Measurements from ENCODE around the gene MYH6. TPM values are rescaled to one million over a fixed set of nuclear protein-coding genes. Genes with fewer than 3 reads are reported as not detected.

MYH6 gene
- total and polyA plus RNA-seq, 2 donors (not counting 3 experiments of a cell fraction or from before 2014, with no cell fraction given) = not detected

DNA sequence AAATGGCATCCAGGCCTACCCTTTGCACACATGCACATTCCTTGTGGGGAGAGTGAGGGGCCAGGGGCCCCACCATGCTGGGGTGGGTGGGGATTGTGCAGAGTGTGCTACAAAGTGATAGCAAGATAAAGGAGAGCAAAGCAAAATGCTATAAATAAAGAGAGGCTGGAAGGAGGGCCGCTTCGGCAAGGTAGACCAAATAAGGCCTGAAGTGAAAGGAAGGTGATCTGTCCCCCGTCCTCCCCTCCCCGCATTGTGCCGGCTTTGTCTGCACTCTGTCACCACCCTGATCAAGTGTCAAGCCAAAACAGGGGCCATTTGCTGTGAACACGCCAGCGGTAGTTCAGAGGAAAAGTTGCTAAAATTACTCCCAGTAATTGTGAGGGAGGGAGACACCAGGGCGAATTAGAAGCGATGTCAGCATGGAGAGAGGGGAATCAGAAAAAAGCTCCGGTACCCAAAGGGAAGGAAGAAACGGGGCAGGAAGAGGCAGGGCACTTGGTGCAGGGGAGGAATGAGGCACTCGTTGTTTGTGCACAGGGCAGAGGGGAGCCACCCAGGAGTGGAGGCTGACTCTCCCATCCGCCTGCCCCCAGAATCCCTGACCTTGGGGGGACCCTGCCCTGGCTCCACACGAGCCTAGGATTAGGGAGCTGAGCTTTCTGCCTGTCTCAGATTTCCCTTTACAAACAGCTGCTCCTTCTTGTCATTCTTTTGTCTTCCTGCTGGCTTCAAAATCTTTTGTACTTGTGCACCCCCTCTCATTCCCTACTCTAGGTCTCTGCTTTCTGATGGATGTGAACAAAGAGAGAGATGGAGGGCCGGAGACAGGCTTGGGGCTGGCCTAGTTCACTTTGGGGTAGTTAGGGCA, 30.3 kb upstream of the MYH6 start:
- no peaks in the 10 kb centered on the region for H3K79me2 ChIP-seq (ENCODE audit: control insufficient read depth, insufficient read depth, low read length)
- no peaks in the 10 kb centered on the region for H3K9me1 ChIP-seq (replicated peaks; ENCODE audit: control insufficient read depth, extremely low read depth, insufficient read depth, low read length)
- TF ChIP-seq POLR2AphosphoS5 (IDR thresholded peaks at IDR 0.05; ENCODE audit: insufficient read depth, low read depth, low read length) = no peak
- TF ChIP-seq JUN (IDR thresholded peaks at IDR 0.05; ENCODE audit: borderline replicate concordance, insufficient read depth, insufficient read length, low read depth) = no peak
- TF ChIP-seq, protein P1, sequence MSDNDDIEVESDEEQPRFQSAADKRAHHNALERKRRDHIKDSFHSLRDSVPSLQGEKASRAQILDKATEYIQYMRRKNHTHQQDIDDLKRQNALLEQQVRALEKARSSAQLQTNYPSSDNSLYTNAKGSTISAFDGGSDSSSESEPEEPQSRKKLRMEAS (IDR thresholded peaks at IDR 0.05; ENCODE audit: insufficient read depth, insufficient read length) = no peak
- TF ChIP-seq MYC (IDR thresholded peaks at IDR 0.05; ENCODE audit: low read depth, low read length) = no peak
- no peak for TF ChIP-seq EZH2 (IDR thresholded peaks at IDR 0.05; ENCODE audit: borderline replicate concordance, low read depth, low read length, severe bottlenecking)
- no peak for TF ChIP-seq FOS (IDR thresholded peaks at IDR 0.05; ENCODE audit: borderline replicate concordance, insufficient read depth, low read length)
- no peak for TF ChIP-seq GATA2 (IDR thresholded peaks at IDR 0.05; ENCODE audit: insufficient read depth, insufficient read length, low read depth, low read length)
- H2AFZ ChIP-seq (ENCODE audit: low read depth, low read length) = no peak overlapping the region
- H3K27me3 ChIP-seq (ENCODE audit: control insufficient read depth in 2 of 2, insufficient read depth in 2 of 2, low read length in 2 of 2) = no peaks in the 10 kb centered on the region
- H3K9me3 ChIP-seq (replicated peaks; ENCODE audit: control insufficient read depth, insufficient read depth, low read length) = no peaks in the 10 kb centered on the region
- intact Hi-C loops (cut with micrococcal nuclease) (no loop called here), dilution Hi-C loops (cut with MboI; ENCODE audit: extremely low pct_ligation_motif_present, low sequenced_read_pairs) (no loop called here)
- H3K4me2 ChIP-seq (ENCODE audit: insufficient read depth, low read length) = no peak overlapping the region
- no peak for FAIRE-seq
- H3K9ac ChIP-seq (replicated peaks; ENCODE audit: extremely low read depth, insufficient read depth, low read length) = no peak overlapping the region
- no peaks in the 10 kb centered on the region for H3K4me1 ChIP-seq (ENCODE audit: control insufficient read depth, extremely low read depth, insufficient read depth, low read length)
- no peaks in the 10 kb centered on the region for H4K20me1 ChIP-seq (replicated peaks; ENCODE audit: control insufficient read depth, extremely low read depth, insufficient read depth, low read length)
- no peak overlapping the region for H3K27ac ChIP-seq (ENCODE audit: insufficient read depth, low read depth, low read length)
- BruUV-seq (replicated peaks) = no TSS peak
- H3K36me3 ChIP-seq (ENCODE audit: control insufficient read depth in 2 of 2, extremely low read depth in 1 of 2, insufficient read depth in 2 of 2, low read length in 2 of 2) = no peaks in the 10 kb centered on the region
- no peak for DNase-seq (ENCODE audit: low read depth, low spot score)
- ChIA-PET CTCF (no interaction called here), POLR2A (no interaction called here)
- H3K4me3 ChIP-seq (replicated peaks in 1 of 3; ENCODE audit: insufficient read depth in 1 of 3, low read depth in 1 of 3, low read length in 3 of 3) = no peak overlapping the region

All from endothelial cell of umbilical vein (primary cell).